ENCODE data around the gene LRP1. TPM values are rescaled to one million over a fixed set of nuclear protein-coding genes. Genes with fewer than 3 reads are reported as not detected.

The LRP1 gene
- total and polyA plus RNA-seq, 2 of the 13 experiments (the other 11 are each of a cell fraction or from before 2014, with no cell fraction given): 14.7 to 30.8 TPM

- TF ChIP-seq ARID5B (CRISPR knock-in tag; IDR thresholded peaks at IDR 0.05) (peak; percentile 77), SOX6 (IDR thresholded peaks at IDR 0.05) (no peak), SOX6 (CRISPR knock-in tag; IDR thresholded peaks at IDR 0.05) (peak; percentile 92), POLR2AphosphoS5 (IDR thresholded peaks at IDR 0.05; ENCODE audit: low read depth, low read length) (no peak), ZNF574 (CRISPR knock-in tag; IDR thresholded peaks at IDR 0.05) (0 out of 2 replicates have a peak, but pooled peaks have one; percentile 50), ZBTB42 (CRISPR knock-in tag; IDR thresholded peaks at IDR 0.05) (no peak), ZKSCAN8 (CRISPR knock-in tag; IDR thresholded peaks at IDR 0.05; ENCODE audit: borderline replicate concordance) (no peak; the same call in 1 of the 2 replicates), SAP130 (CRISPR knock-in tag; IDR thresholded peaks at IDR 0.05; ENCODE audit: low read depth) (peak; percentile 79), NR1H2 (CRISPR knock-in tag; IDR thresholded peaks at IDR 0.05; ENCODE audit: borderline replicate concordance, low read depth) (no peak), STAT5B (CRISPR knock-in tag; IDR thresholded peaks at IDR 0.05) (no peak), FLYWCH1 (CRISPR knock-in tag; IDR thresholded peaks at IDR 0.05) (no peak), ELF1 (CRISPR knock-in tag; IDR thresholded peaks at IDR 0.05) (no peak), ZNF205 (CRISPR knock-in tag; IDR thresholded peaks at IDR 0.05) (no peak; the same call in 1 of the 2 replicates), HDAC1 (CRISPR knock-in tag; IDR thresholded peaks at IDR 0.05) (peak; percentile 44; the same call in 1 of the 2 replicates), BRCA1 (CRISPR knock-in tag; IDR thresholded peaks at IDR 0.05) (no peak), ZNF263 (CRISPR knock-in tag; IDR thresholded peaks at IDR 0.05) (no peak), ZSCAN31 (CRISPR knock-in tag; IDR thresholded peaks at IDR 0.05; ENCODE audit: low read depth) (peak; percentile 56; the same call in 1 of the 2 replicates), HNRNPK (IDR thresholded peaks at IDR 0.05; ENCODE audit: low read depth, low read length, poor library complexity, severe bottlenecking) (no peak), MAX (IDR thresholded peaks at IDR 0.05) (peak; percentile 45; the same call in 1 of the 2 replicates), THAP8 (CRISPR knock-in tag; IDR thresholded peaks at IDR 0.05; ENCODE audit: borderline replicate concordance) (no peak), MLX (CRISPR knock-in tag; IDR thresholded peaks at IDR 0.05) (no peak), NFIC (IDR thresholded peaks at IDR 0.05; ENCODE audit: low read length) (peak; percentile 35; the same call in 1 of the 2 replicates)
Observed at GRCh38 chr12:57148469-57149244, 20.4 kb downstream of the LRP1 start (continued).

Measured in HepG2 (cell line).